Liver (tissue), 9 donors: ENCODE results near the gene PLAC1. TPM values are rescaled to one million over a fixed set of nuclear protein-coding genes. Genes with fewer than 3 reads are reported as not detected.

Experiments used
- DNase-seq: peaks from one replicate; pipeline ENCODE4 v3.0.0-alpha.2; 2017; ENCODE audit warnings: low spot score
- H3K27ac ChIP-seq, 2 donors: one replicate each; pipeline ENCODE4 v1.7.0; 2013; ENCODE audit warnings: inconsistent platforms in 2 of 2, low read length in 2 of 2, control low read depth in 1 of 2, low read depth in 1 of 2, mild to moderate bottlenecking in 1 of 2
- H3K27me3 ChIP-seq, 4 donors: one replicate each; pipeline versions ENCODE4 v1.6.1 to v1.7.0; 2013; ENCODE audit warnings: low read length in 3 of 4, inconsistent platforms in 1 of 4, mild to moderate bottlenecking in 1 of 4, moderate library complexity in 1 of 4; ENCODE audit not compliant: control insufficient read depth in 4 of 4, insufficient read depth in 4 of 4
- H3K36me3 ChIP-seq, 4 donors: one replicate each; pipeline versions ENCODE4 v1.6.1 to v1.7.0; 2013; ENCODE audit warnings: low read length in 3 of 4, mild to moderate bottlenecking in 3 of 4, low read depth in 1 of 4, moderate library complexity in 1 of 4; ENCODE audit not compliant: control insufficient read depth in 4 of 4, insufficient read depth in 3 of 4
- H3K4me1 ChIP-seq, 4 donors: one replicate each; pipeline versions ENCODE4 v1.6.1 to v1.7.0; 2013; ENCODE audit warnings: low read length in 3 of 4, mild to moderate bottlenecking in 3 of 4, moderate library complexity in 1 of 4; ENCODE audit not compliant: control insufficient read depth in 4 of 4, insufficient read depth in 4 of 4
- H3K4me3 ChIP-seq, 3 donors: one replicate each; pipeline versions ENCODE4 v1.6.1 to v1.7.0; 2013; ENCODE audit warnings: low read length in 3 of 3, control low read depth in 1 of 3, low read depth in 1 of 3, mild to moderate bottlenecking in 1 of 3
- H3K9ac ChIP-seq, 2 donors: one replicate each; pipeline ENCODE4 v1.7.0; 2013; ENCODE audit warnings: low read length in 2 of 2, mild to moderate bottlenecking in 2 of 2, moderate library complexity in 2 of 2, control low read depth in 1 of 2, low read depth in 1 of 2
- H3K9me3 ChIP-seq, 4 donors: one replicate each; pipeline versions ENCODE4 v1.6.1 to v1.7.0; 2013; ENCODE audit warnings: low read length in 3 of 4; ENCODE audit not compliant: control insufficient read depth in 4 of 4
- CTCF ChIP-seq: fragments of 150-350 bp; IDR thresholded peaks from 2 replicates; pipeline ENCODE4 v1.5.1; 2017; ENCODE audit warnings: improper control_type of control experiment, low read depth, low read length; ENCODE audit not compliant: missing input control
- EGR1 ChIP-seq, 2 donors: IDR thresholded peaks; 2 replicates each; pipeline ENCODE4 v1.6.1; 2016 to 2018; ENCODE audit warnings: antibody characterized with exemption in 2 of 2, low read depth in 2 of 2
- FOXA1 ChIP-seq: IDR thresholded peaks from 2 replicates; pipeline ENCODE4 v1.6.1; 2016; ENCODE audit warnings: antibody characterized with exemption
- FOXA2 ChIP-seq: IDR thresholded peaks from 2 replicates; pipeline ENCODE4 v1.6.1; 2016; ENCODE audit warnings: antibody characterized with exemption
- GABPA ChIP-seq, 2 donors: IDR thresholded peaks in 1 of 2; conservative IDR thresholded peaks in 1 of 2; 2 replicates each; pipeline ENCODE4 v1.6.1; 2016; ENCODE audit warnings: antibody characterized with exemption in 2 of 2, mild to moderate bottlenecking in 1 of 2, moderate library complexity in 1 of 2
- HNF4A ChIP-seq, 2 donors: conservative IDR thresholded peaks; 2 replicates each; pipeline ENCODE4 v1.6.1; 2016; ENCODE audit warnings: antibody characterized with exemption in 2 of 2, mild to moderate bottlenecking in 2 of 2
- HNF4G ChIP-seq: IDR thresholded peaks from 2 replicates; pipeline ENCODE4 v1.6.1; 2016; ENCODE audit warnings: antibody characterized with exemption
- JUND ChIP-seq, 2 donors: IDR thresholded peaks; 2 replicates each; pipeline ENCODE4 v1.6.1; 2016; ENCODE audit warnings: antibody characterized with exemption in 2 of 2
- NR2F2 ChIP-seq: IDR thresholded peaks from 2 replicates; pipeline ENCODE4 v1.6.1; 2016; ENCODE audit warnings: antibody characterized with exemption
- RAD21 ChIP-seq, 2 donors: IDR thresholded peaks; 2 replicates each; pipeline ENCODE4 v1.6.1; 2016; ENCODE audit warnings: antibody characterized with exemption in 2 of 2, mild to moderate bottlenecking in 2 of 2
- RXRA ChIP-seq, 2 donors: IDR thresholded peaks; 2 replicates each; pipeline ENCODE4 v1.6.1; 2017 to 2018; ENCODE audit warnings: antibody characterized with exemption in 2 of 2, mild to moderate bottlenecking in 1 of 2
- SP1 ChIP-seq: IDR thresholded peaks from 2 replicates; pipeline ENCODE4 v1.6.1; 2018; ENCODE audit warnings: antibody characterized with exemption, mild to moderate bottlenecking
- TAF1 ChIP-seq: conservative IDR thresholded peaks from 2 replicates; pipeline ENCODE4 v1.6.1; 2016; ENCODE audit warnings: antibody characterized with exemption, mild to moderate bottlenecking
- YY1 ChIP-seq: IDR thresholded peaks from 2 replicates; pipeline ENCODE4 v1.6.1; 2016; ENCODE audit warnings: antibody characterized with exemption, mild to moderate bottlenecking
- WGBS: extraction: QIAGEN DNeasy Blood & Tissue Kit; methylation state at CpG from one replicate; pipeline ENCODE4 v1.1.7; 2013; 5-methylcytosine and 5-hydroxymethylcytosine counted together
- polyA plus RNA-seq, 2 donors: library from polyadenylated mRNA; stranded (reverse) in 1 of 2; unstranded in 1 of 2; fragments of 200-250 nt in 1 of 2; fragments of >200 nt in 1 of 2; fragmentation: Nextera tagmentation in 1 of 2; extraction: Ambion mirVana in 1 of 2; gene quantifications; one replicate each; pipeline versions ENCODE4 v1.2.1 to v1.2.3, GENCODE V29; 2013 to 2015
- total RNA-seq, 2 donors: library from RNA; depleted of rRNA; stranded (reverse); fragments of >200 nt; gene quantifications; one replicate each; pipeline ENCODE4 v1.2.3, GENCODE V29; 2014
- TF ChIP-seq, protein P1 (sequence below): IDR thresholded peaks from 2 replicates; pipeline ENCODE4 v1.6.1; 2016; ENCODE audit warnings: antibody characterized with exemption
- TF ChIP-seq, protein P2 (sequence below): IDR thresholded peaks from 2 replicates; pipeline ENCODE4 v1.6.1; 2016; ENCODE audit warnings: antibody characterized with exemption
- TF ChIP-seq, protein P3 (sequence below): IDR thresholded peaks from 2 replicates; pipeline ENCODE4 v1.6.1; 2016; ENCODE audit warnings: antibody characterized with exemption, mild to moderate bottlenecking
- TF ChIP-seq, protein P4 (sequence below): IDR thresholded peaks from 2 replicates; pipeline ENCODE4 v1.6.1; 2016; ENCODE audit warnings: antibody characterized with exemption
- donor health status: healthy.
- donor health status: healthy.
- donor health status: healthy.
- donor health status: healthy.
- donor health status: healthy.

The PLAC1 gene
- total and polyA plus RNA-seq, 4 donors = not detected

- H3K36me3 ChIP-seq = no peaks in the 10 kb centered on the region
- H3K27me3 ChIP-seq = peaks cover 0 to 3% (median 0%) of the 10 kb centered on the region in 4 donors
- TF ChIP-seq HNF4G (no peak), NR2F2 (no peak), TAF1 (no peak), HNF4A (conservative IDR thresholded peaks at IDR 0.05) (no peak), YY1 (no peak), RAD21 (IDR thresholded peaks at IDR 0.05) (no peak), EGR1 (IDR thresholded peaks at IDR 0.05; ENCODE audit: low read depth in 2 of 2) (no peak), SP1 (no peak)
- TF ChIP-seq, protein P1, sequence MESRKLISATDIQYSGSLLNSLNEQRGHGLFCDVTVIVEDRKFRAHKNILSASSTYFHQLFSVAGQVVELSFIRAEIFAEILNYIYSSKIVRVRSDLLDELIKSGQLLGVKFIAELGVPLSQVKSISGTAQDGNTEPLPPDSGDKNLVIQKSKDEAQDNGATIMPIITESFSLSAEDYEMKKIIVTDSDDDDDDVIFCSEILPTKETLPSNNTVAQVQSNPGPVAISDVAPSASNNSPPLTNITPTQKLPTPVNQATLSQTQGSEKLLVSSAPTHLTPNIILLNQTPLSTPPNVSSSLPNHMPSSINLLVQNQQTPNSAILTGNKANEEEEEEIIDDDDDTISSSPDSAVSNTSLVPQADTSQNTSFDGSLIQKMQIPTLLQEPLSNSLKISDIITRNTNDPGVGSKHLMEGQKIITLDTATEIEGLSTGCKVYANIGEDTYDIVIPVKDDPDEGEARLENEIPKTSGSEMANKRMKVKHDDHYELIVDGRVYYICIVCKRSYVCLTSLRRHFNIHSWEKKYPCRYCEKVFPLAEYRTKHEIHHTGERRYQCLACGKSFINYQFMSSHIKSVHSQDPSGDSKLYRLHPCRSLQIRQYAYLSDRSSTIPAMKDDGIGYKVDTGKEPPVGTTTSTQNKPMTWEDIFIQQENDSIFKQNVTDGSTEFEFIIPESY = no peak
- TF ChIP-seq, protein P2, sequence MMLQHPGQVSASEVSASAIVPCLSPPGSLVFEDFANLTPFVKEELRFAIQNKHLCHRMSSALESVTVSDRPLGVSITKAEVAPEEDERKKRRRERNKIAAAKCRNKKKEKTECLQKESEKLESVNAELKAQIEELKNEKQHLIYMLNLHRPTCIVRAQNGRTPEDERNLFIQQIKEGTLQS = no peak
- no peak overlapping the region for H3K27ac ChIP-seq
- no peak overlapping the region for H3K9ac ChIP-seq
- no peak overlapping the region for H3K4me3 ChIP-seq
- H3K9me3 ChIP-seq = no peaks in the 10 kb centered on the region
- WGBS = 55% methylated on average over 1 of the region's 1 CpG
- DNase-seq = no peak
- H3K4me1 ChIP-seq = no peaks in the 10 kb centered on the region
These were observed 34.0 kb upstream of the PLAC1 start for GRCh38 chrX:134692233-134692632.

GRCh38 chrX:134691453-134691852 is 33.2 kb upstream of the PLAC1 start:
- no peak for TF ChIP-seq GABPA (IDR thresholded peaks at IDR 0.05 in 1 of 2, conservative IDR thresholded peaks at IDR 0.05 in 1 of 2)
- Histone ChIP-seq H3K36me3 (no peaks in the 10 kb centered on the region), H3K9ac (no peak overlapping the region), H3K4me3 (no peak overlapping the region), H3K9me3 (no peaks in the 10 kb centered on the region), H3K27me3 (peaks cover 0 to 5% (median 0%) of the 10 kb centered on the region in 4 donors), H3K27ac (no peak overlapping the region), H3K4me1 (no peaks in the 10 kb centered on the region)
- DNase-seq = no peak
- 83% methylated on average over 7 of the region's 7 CpGs for WGBS

GRCh38 chrX:134688839-134689238 is 30.6 kb upstream of the PLAC1 start:
- no peak overlapping the region for H3K27ac ChIP-seq
- no peak for DNase-seq
- H3K9ac ChIP-seq = no peak overlapping the region
- no peak overlapping the region for H3K4me3 ChIP-seq
- WGBS = 86% methylated on average over 1 of the region's 1 CpG
- H3K4me1 ChIP-seq = no peaks in the 10 kb centered on the region
- no peaks in the 10 kb centered on the region for H3K9me3 ChIP-seq
- TF ChIP-seq FOXA2 (no peak), JUND (IDR thresholded peaks at IDR 0.05) (no peak), RXRA (IDR thresholded peaks at IDR 0.05) (no peak), GABPA (IDR thresholded peaks at IDR 0.05 in 1 of 2, conservative IDR thresholded peaks at IDR 0.05 in 1 of 2) (no peak), HNF4A (conservative IDR thresholded peaks at IDR 0.05) (no peak), NR2F2 (no peak), RAD21 (IDR thresholded peaks at IDR 0.05) (no peak), TAF1 (no peak), SP1 (no peak), YY1 (no peak), HNF4G (no peak), FOXA1 (no peak), CTCF (no peak), EGR1 (IDR thresholded peaks at IDR 0.05; ENCODE audit: low read depth in 2 of 2) (no peak)
- TF ChIP-seq, protein P3, sequence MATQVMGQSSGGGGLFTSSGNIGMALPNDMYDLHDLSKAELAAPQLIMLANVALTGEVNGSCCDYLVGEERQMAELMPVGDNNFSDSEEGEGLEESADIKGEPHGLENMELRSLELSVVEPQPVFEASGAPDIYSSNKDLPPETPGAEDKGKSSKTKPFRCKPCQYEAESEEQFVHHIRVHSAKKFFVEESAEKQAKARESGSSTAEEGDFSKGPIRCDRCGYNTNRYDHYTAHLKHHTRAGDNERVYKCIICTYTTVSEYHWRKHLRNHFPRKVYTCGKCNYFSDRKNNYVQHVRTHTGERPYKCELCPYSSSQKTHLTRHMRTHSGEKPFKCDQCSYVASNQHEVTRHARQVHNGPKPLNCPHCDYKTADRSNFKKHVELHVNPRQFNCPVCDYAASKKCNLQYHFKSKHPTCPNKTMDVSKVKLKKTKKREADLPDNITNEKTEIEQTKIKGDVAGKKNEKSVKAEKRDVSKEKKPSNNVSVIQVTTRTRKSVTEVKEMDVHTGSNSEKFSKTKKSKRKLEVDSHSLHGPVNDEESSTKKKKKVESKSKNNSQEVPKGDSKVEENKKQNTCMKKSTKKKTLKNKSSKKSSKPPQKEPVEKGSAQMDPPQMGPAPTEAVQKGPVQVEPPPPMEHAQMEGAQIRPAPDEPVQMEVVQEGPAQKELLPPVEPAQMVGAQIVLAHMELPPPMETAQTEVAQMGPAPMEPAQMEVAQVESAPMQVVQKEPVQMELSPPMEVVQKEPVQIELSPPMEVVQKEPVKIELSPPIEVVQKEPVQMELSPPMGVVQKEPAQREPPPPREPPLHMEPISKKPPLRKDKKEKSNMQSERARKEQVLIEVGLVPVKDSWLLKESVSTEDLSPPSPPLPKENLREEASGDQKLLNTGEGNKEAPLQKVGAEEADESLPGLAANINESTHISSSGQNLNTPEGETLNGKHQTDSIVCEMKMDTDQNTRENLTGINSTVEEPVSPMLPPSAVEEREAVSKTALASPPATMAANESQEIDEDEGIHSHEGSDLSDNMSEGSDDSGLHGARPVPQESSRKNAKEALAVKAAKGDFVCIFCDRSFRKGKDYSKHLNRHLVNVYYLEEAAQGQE = no peak
- TF ChIP-seq, protein P2 = no peak
- TF ChIP-seq, protein P1 = no peak
- TF ChIP-seq, protein P4, sequence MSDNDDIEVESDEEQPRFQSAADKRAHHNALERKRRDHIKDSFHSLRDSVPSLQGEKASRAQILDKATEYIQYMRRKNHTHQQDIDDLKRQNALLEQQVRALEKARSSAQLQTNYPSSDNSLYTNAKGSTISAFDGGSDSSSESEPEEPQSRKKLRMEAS = no peak
- H3K36me3 ChIP-seq = no peaks in the 10 kb centered on the region
- H3K27me3 ChIP-seq = peaks cover 0 to 5% (median 0%) of the 10 kb centered on the region in 4 donors
